Islet precursor cell (in vitro differentiated cells): ENCODE results near the gene TPCN2.

Experiments used
- DNase-seq: peaks from one replicate; pipeline ENCODE4 v3.0.0-alpha.2; 2018

TPCN2 gene

DNA sequence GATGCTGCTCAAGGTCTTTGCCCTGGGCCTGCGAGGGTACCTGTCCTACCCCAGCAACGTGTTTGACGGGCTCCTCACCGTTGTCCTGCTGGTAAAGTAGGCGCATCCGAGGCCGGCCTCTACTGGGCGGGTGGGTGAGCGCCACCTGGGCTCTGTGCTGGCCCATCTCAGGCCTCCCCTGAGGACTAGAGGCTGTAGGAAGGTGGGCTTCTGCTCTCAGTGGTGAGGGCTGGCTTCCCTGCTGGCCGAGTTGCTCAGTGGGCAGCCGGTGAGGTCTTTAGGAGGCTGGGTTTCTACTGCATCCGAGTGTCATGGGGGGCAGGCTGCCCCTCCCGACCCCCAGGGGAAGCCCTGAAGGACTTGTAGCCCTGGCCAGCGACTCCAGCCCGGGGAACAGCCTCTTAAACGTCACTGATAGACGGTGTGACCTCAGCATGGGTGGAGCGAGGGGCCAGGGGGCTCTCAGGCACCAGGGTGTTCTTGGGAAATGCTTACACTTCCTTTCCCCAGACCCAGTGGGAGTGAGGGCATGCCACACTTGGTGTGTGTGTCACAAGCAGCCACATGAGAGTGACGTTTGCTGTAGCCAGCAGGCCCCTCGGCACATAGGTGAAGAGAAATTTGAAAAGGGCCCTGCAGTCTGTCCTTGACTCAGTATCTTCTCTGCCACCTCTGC lies 30.3 kb downstream of the TPCN2 start:
- DNase-seq, result no peak

DNA sequence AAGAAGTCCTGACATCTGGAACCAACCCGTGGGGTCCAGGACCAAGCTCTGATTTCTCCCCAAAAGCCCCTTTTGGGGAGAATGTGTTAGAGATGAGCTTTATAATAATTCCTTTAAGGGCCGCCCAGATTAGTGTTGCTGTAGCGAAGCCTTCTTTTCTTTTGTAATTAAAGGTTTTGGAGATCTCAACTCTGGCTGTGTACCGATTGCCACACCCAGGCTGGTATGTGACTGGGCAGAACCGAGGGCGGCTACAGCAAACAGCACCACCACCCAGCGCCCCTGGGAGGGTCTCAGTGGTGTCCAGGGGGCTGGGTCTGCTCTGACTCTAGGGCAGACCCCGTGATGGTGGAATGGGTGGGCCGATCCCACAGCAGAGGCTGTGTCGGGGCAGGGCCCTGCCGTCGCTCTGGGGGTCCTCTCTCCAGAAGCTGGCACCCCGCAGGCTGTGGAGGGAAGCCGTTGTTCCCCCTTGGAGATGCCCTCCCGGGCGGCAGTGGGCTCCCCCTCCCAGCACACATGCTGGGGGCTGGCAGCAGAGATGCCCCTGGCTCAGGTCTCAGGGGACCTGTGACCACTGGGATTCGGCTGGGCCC lies 31.0 kb downstream of the TPCN2 start:
- no peak for DNase-seq

DNA sequence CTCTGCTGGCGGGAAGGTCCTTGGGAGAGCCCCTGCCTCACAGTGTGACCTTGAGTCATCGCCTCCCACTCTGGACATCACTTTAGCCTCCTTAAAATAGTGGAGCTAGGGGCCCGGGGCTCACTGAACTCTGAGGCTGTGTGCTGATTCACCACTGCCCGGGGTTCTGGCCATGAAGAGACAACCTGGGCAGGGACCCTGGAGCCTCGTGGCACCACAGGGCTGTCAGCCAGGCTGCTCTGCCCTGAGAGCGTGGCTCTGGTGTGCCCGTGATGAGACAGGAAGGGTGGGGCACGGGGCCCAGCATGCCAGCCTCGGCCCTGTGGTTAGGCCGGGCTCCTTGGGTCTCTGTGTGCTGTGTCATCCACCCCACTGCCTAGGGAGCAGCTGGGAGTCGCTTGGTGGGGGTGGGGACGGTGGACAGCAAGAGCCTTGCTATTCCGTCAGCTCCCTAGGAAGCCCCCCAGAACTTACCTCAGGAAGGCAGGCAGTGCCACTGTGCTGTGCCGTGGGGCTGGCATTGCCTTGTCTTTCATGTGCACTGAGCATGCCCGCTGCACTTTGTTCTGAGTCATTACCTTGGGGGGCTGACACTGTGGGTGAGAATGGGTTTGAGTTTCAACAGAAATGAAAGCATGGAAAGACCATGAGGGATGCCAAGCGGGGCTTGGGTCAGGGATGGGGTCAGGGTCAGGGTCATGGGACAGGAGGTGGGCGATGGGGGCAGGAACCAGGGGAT lies 31.7 kb downstream of the TPCN2 start:
- DNase-seq, result no peak

- DNase-seq, result no peak
These were observed 32.4 kb downstream of the TPCN2 start for GRCh38 chr11:69081180-69081579.

DNA sequence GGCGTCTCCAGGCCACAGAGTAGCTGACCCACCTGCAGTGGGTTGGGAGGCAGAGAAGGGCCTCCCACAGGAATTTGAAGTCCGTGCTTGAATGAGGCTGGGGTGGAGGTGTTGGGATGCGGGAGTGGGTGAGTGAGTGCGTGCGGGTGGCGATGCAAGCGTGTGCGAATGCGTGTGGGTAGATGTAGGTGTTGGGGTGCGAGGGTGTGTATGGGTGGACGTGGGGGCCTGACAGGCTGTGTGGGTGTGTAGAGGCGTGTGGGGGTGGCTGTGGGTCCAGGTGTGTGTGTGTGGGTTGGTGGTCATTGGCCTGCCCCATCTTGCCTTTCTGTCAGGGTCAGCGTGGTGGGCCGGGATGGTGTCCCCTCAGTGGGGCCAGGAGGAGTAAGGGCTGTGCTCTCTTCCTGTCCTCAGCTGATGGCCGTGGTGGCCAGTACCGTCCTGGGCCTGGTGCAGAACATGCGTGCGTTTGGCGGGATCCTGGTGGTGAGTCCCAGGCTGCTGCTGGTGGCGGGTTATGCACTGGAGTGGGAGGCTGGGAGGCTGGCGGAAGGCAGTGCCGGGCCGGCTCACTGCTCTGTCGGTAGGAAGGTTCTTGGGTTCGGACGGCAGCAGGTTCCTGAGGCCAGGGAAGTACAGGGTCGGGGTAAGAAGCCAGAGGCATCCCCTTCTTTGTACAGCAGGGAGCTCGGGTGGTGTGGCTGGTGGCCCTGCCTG lies 35.0 kb downstream of the TPCN2 start:
- no peak for DNase-seq

DNA sequence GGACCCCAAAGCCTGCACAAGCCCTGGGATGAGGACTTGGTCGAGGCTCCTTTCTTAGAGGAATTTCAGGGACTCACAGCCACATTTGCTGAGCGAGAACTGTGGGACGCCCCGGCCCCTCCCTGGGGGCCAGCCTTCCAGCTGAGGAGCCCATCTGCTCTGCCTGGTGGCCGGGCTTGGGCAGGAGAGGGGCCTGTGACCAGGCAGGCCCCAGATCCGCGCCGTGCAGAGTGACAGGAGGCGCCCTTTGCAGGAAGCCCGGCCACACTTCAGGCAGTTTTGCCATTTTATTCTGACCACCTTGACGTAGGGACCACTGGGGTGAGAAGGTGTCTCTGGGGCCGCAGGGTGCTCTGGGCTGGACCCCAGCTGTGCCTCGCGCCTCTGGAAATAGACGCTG lies 35.6 kb downstream of the TPCN2 start:
- DNase-seq, result no peak

- no peak for DNase-seq
These were observed 36.9 kb downstream of the TPCN2 start for GRCh38 chr11:69085490-69086095.

DNA sequence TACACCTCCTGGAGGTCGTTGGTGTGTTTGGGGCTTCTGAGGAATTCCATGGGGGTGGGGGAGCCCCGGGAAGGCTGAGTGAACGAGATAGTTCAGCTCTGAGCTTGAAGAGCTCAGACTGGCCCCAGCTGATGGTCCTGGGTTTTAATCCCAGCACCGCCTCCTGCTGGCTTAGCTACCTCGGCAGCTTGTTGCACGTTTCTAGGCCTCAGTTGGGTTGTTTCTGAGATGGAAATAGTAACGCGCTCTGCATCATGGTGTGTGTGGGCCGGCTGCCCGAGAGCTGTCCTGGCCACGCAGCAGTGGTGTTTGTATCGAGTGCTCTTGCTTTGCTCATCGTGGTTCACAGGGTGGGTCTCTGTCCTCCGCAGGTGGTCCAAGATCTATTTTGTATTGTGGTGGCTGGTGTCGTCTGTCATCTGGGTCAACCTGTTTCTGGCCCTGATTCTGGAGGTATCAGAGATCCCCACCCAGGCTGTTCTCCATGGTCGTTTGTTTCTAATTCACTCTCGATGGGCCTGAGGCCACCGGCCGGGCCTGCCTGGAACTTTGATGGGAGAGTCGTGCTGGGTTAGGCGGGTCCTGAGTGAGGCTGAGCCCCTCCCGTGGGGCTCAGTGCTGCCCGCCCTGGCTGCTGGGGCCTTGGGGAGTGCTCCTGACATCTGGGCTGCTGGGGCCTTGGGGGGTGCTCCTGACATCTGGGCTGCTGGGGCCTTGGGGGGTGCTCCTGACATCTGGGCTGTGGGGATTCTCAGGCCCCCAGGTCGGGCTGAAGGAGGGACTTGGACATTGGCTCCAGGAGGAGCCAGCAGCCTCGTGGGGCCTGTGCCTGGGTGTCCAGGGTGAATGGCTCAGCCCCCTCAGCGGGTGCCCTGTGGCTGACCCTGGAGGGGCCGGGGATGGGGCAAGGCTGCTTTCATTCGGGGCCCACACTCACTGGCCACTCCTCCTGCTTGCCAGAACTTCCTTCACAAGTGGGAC lies 37.7 kb downstream of the TPCN2 start:
- no peak for DNase-seq

DNA sequence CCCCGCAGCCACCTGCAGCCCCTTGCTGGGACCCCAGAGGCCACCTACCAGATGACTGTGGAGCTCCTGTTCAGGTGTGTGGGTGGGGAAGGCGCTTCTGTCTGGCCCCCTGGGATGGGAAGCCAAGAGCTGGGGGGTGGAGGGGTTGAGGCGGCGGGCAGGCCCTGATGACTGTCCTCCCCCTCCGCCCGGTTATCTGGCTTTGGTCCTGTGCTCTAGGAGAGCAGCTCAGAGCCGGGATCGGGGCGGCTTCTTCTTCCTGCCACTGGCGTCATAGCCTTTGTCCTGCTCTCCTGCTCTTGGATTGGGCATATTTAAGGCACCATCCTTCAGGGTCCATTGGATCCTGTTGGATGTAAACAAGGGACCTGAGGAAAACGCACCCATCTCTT lies 38.4 kb downstream of the TPCN2 start:
- DNase-seq, result no peak

DNA sequence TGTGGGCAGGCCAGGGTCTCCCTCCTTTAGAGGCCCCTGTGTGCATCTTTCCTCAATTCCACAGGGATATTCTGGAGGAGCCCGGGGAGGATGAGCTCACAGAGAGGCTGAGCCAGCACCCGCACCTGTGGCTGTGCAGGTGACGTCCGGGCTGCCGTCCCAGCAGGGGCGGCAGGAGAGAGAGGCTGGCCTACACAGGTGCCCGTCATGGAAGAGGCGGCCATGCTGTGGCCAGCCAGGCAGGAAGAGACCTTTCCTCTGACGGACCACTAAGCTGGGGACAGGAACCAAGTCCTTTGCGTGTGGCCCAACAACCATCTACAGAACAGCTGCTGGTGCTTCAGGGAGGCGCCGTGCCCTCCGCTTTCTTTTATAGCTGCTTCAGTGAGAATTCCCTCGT lies 39.1 kb downstream of the TPCN2 start:
- DNase-seq, result no peak

GRCh38 chr11:69088676-69089146 lies 40.0 kb downstream of the TPCN2 start:
- DNase-seq, result peak; percentile 89

- DNase-seq, result peak; percentile 75
These were observed 40.5 kb downstream of the TPCN2 start for GRCh38 chr11:69089258-69089657.

- DNase-seq, result no peak
These were observed 43.0 kb downstream of the TPCN2 start for GRCh38 chr11:69091638-69092165.

- DNase-seq, result no peak
These were observed 43.5 kb downstream of the TPCN2 start for GRCh38 chr11:69092263-69092662.

- no peak for DNase-seq
These were observed 44.4 kb downstream of the TPCN2 start for GRCh38 chr11:69093106-69093505.

- no peak for DNase-seq
These were observed 45.6 kb downstream of the TPCN2 start for GRCh38 chr11:69094111-69094914.

DNA sequence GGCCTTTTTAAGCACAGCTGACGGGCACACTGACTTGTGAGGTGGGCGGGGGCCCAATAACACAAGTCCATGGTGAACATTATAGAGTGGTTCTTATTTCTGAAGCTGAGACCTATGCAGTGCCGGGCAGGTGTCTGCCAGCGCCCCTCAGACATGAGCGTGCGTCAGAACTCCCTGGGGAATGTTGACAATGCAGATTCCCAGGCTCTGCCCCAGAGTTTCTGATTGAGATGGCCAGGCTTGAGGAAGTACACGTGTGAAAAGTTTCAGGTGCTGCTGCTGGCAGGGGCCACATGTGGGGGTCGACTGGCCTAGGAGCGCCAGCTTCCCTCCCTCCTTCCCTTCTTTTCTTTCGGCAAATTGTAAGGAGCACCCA lies 46.2 kb downstream of the TPCN2 start:
- DNase-seq, result no peak

- no peak for DNase-seq
These were observed 46.6 kb downstream of the TPCN2 start for GRCh38 chr11:69095300-69095699.

- DNase-seq, result no peak
These were observed 47.7 kb downstream of the TPCN2 start for GRCh38 chr11:69096473-69096872.

DNA sequence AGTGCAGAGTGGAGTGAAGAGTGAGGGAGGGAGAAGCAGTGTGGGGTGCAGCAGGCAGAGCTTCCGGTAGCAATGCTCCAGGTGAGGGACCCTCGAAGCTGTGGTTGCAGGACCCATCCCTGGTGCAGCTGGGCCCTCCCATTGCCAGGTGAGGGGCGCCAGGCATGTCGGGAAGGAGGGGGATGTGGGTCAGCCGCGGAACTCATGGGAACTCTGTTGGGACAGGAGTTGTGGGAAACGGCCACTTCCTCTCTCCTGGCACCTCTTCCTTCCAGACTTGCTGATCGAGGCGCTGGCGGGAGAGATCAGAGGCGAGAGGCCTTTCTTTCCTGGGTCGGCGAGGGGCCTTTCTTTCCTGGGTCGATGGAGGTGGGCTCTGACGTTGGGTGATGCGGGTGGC lies 48.5 kb downstream of the TPCN2 start:
- no peak for DNase-seq

GRCh38 chr11:69099180-69099579 lies 50.4 kb downstream of the TPCN2 start:
- no peak for DNase-seq
